ENCODE measurements around the gene ZC3H18.

DNA sequence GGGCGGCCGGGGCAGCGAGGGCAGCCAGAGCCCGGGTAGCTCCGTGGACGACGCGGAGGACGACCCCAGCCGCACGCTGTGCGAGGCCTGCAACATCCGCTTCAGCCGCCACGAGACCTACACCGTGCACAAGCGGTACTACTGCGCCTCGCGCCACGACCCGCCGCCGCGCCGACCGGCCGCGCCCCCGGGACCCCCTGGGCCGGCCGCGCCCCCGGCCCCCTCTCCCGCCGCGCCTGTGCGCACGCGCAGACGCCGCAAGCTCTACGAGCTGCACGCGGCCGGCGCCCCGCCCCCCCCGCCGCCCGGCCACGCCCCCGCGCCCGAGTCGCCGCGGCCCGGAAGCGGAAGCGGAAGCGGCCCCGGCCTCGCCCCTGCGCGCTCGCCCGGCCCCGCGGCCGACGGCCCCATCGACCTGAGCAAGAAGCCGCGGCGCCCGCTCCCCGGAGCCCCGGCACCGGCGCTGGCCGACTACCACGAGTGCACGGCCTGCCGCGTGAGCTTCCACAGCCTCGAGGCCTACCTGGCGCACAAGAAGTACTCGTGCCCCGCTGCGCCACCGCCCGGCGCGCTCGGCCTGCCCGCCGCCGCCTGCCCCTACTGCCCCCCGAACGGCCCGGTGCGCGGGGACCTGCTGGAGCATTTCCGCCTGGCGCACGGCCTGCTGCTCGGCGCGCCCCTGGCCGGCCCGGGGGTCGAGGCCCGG, 36.1 kb upstream of the ZC3H18 start:
- TF ChIP-seq NR2C2 (CRISPR knock-in tag; IDR thresholded peaks at IDR 0.05), result no peak
- TF ChIP-seq, protein P1, sequence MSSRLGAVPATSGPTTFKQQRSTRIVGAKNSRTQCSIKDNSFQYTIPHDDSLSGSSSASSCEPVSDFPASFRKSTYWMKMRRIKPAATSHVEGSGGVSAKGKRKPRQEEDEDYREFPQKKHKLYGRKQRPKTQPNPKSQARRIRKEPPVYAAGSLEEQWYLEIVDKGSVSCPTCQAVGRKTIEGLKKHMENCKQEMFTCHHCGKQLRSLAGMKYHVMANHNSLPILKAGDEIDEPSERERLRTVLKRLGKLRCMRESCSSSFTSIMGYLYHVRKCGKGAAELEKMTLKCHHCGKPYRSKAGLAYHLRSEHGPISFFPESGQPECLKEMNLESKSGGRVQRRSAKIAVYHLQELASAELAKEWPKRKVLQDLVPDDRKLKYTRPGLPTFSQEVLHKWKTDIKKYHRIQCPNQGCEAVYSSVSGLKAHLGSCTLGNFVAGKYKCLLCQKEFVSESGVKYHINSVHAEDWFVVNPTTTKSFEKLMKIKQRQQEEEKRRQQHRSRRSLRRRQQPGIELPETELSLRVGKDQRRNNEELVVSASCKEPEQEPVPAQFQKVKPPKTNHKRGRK (CRISPR knock-in tag; IDR thresholded peaks at IDR 0.05; ENCODE audit: borderline replicate concordance), result no peak
- TF ChIP-seq, protein P2, sequence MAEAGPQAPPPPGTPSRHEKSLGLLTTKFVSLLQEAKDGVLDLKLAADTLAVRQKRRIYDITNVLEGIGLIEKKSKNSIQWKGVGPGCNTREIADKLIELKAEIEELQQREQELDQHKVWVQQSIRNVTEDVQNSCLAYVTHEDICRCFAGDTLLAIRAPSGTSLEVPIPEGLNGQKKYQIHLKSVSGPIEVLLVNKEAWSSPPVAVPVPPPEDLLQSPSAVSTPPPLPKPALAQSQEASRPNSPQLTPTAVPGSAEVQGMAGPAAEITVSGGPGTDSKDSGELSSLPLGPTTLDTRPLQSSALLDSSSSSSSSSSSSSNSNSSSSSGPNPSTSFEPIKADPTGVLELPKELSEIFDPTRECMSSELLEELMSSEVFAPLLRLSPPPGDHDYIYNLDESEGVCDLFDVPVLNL (CRISPR knock-in tag; IDR thresholded peaks at IDR 0.05; ENCODE audit: borderline replicate concordance, low read depth), result no peak
- TF ChIP-seq, protein P3, sequence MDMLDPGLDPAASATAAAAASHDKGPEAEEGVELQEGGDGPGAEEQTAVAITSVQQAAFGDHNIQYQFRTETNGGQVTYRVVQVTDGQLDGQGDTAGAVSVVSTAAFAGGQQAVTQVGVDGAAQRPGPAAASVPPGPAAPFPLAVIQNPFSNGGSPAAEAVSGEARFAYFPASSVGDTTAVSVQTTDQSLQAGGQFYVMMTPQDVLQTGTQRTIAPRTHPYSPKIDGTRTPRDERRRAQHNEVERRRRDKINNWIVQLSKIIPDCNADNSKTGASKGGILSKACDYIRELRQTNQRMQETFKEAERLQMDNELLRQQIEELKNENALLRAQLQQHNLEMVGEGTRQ (CRISPR knock-in tag; IDR thresholded peaks at IDR 0.05), result no peak

All from WTC11 (cell line).